SK-N-SH treated with all-trans-retinoic acid at 6 μM for 48 hours (cell line): ENCODE measurements around the gene CZIB.
A peak's percentile ranks its signal among the peaks of the same experiment; 100 is the strongest.

Experiments
- ATAC-seq: fragments of 200-7000 bp; cut with Tn5 transposase; 3 replicates; pipeline ENCODE4 v1.9.1; 2020; ENCODE audit warnings: mild to moderate bottlenecking, moderate library complexity
- ARNTL ChIP-seq: fragments of 450-650 bp; formaldehyde crosslinking; IDR thresholded peaks from 2 replicates; pipeline ENCODE4 v1.5.0; 2020; ENCODE audit warnings: low read depth, mild to moderate bottlenecking, moderate library complexity, borderline replicate concordance
- BACH2 ChIP-seq: fragments of 250-450 bp; sonication (Bioruptor Pico); IDR thresholded peaks from 2 replicates; pipeline ENCODE4 v1.9.0; 2021; ENCODE audit warnings: mild to moderate bottlenecking, borderline replicate concordance
- CSDC2 ChIP-seq: fragments of 250-450 bp; sonication (Bioruptor Pico); IDR thresholded peaks from 2 replicates; pipeline ENCODE4 v1.5.0; 2020; ENCODE audit warnings: mild to moderate bottlenecking, moderate library complexity
- ESRRG ChIP-seq: fragments of 250-450 bp; sonication (Bioruptor Pico); IDR thresholded peaks from 2 replicates; pipeline ENCODE4 v1.6.1; 2021; ENCODE audit warnings: mild to moderate bottlenecking
- GLIS3 ChIP-seq: fragments of 250-450 bp; sonication (Bioruptor Pico); IDR thresholded peaks from 2 replicates; pipeline ENCODE4 v1.5.0; 2020; ENCODE audit warnings: mild to moderate bottlenecking, moderate library complexity
- ISL1 ChIP-seq: fragments of 250-450 bp; sonication (Bioruptor Pico); IDR thresholded peaks from 2 replicates; pipeline ENCODE4 v2.1.2; 2022; ENCODE audit warnings: mild to moderate bottlenecking, moderate library complexity
- OSR1 ChIP-seq: fragments of 250-450 bp; sonication (Bioruptor Pico); IDR thresholded peaks from 2 replicates; pipeline ENCODE4 v1.8.0; 2022; ENCODE audit warnings: moderate library complexity, mild to moderate bottlenecking, inconsistent platforms
- PPARA ChIP-seq: fragments of 250-450 bp; sonication (Bioruptor Pico); IDR thresholded peaks from 2 replicates; pipeline ENCODE4 v1.5.0; 2020; ENCODE audit warnings: mild to moderate bottlenecking, borderline replicate concordance
- RARB ChIP-seq: fragments of 250-450 bp; sonication (Bioruptor Pico); IDR thresholded peaks from 2 replicates; pipeline ENCODE4 v1.8.0; 2021; ENCODE audit warnings: mild to moderate bottlenecking, moderate library complexity
- TCF4 ChIP-seq: fragments of 250-450 bp; sonication (Bioruptor Pico); IDR thresholded peaks from 2 replicates; pipeline ENCODE4 v1.8.0; 2021; ENCODE audit warnings: mild to moderate bottlenecking, moderate library complexity, borderline replicate concordance
- TOX ChIP-seq: fragments of 250-450 bp; sonication (Bioruptor Pico); IDR thresholded peaks from 2 replicates; pipeline ENCODE4 v1.8.0; 2021; ENCODE audit warnings: mild to moderate bottlenecking, moderate library complexity, borderline replicate concordance
- ZC3H10 ChIP-seq: fragments of 250-450 bp; sonication (Bioruptor Pico); IDR thresholded peaks from 2 replicates; pipeline ENCODE4 v1.5.1; 2021; ENCODE audit warnings: mild to moderate bottlenecking, moderate library complexity
- ZFP30 ChIP-seq: fragments of 450-650 bp; formaldehyde crosslinking; IDR thresholded peaks from 2 replicates; pipeline ENCODE4 v1.5.0; 2022; ENCODE audit warnings: mild to moderate bottlenecking, moderate library complexity
- ZNF70 ChIP-seq: fragments of 450-650 bp; formaldehyde crosslinking; IDR thresholded peaks from 2 replicates; pipeline ENCODE4 v1.5.0; 2020; ENCODE audit warnings: mild to moderate bottlenecking, moderate library complexity
- TF ChIP-seq, protein P1 (sequence below): fragments of 250-450 bp; sonication (Bioruptor Pico); IDR thresholded peaks from 2 replicates; pipeline ENCODE4 v1.5.0; 2020; ENCODE audit warnings: mild to moderate bottlenecking, moderate library complexity
- TF ChIP-seq, protein P2 (sequence below): fragments of 250-450 bp; sonication (Bioruptor Pico); IDR thresholded peaks from 2 replicates; pipeline ENCODE4 v1.8.0; 2020; ENCODE audit warnings: mild to moderate bottlenecking, moderate library complexity, borderline replicate concordance
- TF ChIP-seq, protein P3 (sequence below): fragments of 250-450 bp; sonication (Bioruptor Pico); IDR thresholded peaks from 2 replicates; pipeline ENCODE4 v1.5.1; 2021; ENCODE audit warnings: mild to moderate bottlenecking, moderate library complexity
- TF ChIP-seq, protein P4 (sequence below): fragments of 250-450 bp; sonication (Bioruptor Pico); IDR thresholded peaks from 2 replicates; pipeline ENCODE4 v1.8.0; 2021; ENCODE audit warnings: low read depth, mild to moderate bottlenecking, moderate library complexity, borderline replicate concordance
- TF ChIP-seq, protein P5 (sequence below): fragments of 250-450 bp; sonication (Bioruptor Pico); IDR thresholded peaks from 2 replicates; pipeline ENCODE4 v1.5.1; 2020; ENCODE audit warnings: low read depth, mild to moderate bottlenecking, moderate library complexity

The CZIB gene

DNA sequence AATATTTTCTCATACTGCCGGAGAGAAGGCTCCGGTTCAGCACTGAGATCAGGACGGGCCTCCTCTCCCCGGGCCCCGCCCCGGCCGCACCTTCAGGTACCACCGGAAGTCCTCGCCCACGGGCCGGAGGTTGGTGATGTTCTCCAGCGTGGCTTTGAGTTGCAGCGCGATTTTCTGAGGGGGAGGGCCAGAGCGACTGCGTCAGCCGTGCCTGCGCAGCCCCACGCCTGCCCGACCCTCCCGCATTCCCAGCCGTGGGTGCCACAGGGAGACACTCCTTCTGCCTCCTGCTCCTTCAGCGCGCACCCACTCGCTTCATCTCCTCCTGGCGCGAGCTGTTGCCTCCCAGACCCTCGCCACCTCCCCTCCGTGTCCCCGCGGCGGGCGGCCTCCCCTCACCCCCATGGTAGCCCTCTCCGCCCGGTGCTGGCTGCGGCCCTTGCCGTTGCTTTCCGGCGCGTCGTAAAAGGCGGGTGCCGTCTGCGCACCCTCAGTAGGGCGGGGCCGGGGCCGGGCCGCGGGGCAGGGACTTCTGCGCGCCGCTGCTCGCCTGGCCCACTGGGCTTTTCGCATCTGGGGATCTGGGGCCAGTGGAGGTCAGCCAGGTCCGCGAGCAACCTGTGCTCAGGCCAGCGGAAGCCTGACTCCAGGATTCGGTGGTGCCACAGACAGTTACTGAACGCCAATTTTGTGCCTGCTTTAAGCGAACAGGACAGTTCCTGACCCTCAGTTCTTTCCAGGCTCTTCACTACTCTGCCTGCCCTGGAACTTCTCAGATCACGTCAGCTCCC is at the start of gene CZIB:
Gene CZIB, minus strand, starts transcription at position 464 of the 791 bp plus-strand sequence. Its CDS starts 59 bp downstream, at position 405.
- peak; percentile 95 for ATAC-seq
- no peak for TF ChIP-seq ISL1
- TF ChIP-seq GLIS3, result peak; percentile 35; the same call in 1 of the 2 replicates
- no peak for TF ChIP-seq OSR1 (CRISPR knock-in tag)
- TF ChIP-seq TCF4 (CRISPR knock-in tag), result no peak
- TF ChIP-seq TOX (CRISPR knock-in tag), result no peak
- TF ChIP-seq ZC3H10 (CRISPR knock-in tag), result 0 out of 2 replicates have a peak, but pooled peaks have one; percentile 16
- no peak for TF ChIP-seq ESRRG (CRISPR knock-in tag)
- TF ChIP-seq, protein P1, sequence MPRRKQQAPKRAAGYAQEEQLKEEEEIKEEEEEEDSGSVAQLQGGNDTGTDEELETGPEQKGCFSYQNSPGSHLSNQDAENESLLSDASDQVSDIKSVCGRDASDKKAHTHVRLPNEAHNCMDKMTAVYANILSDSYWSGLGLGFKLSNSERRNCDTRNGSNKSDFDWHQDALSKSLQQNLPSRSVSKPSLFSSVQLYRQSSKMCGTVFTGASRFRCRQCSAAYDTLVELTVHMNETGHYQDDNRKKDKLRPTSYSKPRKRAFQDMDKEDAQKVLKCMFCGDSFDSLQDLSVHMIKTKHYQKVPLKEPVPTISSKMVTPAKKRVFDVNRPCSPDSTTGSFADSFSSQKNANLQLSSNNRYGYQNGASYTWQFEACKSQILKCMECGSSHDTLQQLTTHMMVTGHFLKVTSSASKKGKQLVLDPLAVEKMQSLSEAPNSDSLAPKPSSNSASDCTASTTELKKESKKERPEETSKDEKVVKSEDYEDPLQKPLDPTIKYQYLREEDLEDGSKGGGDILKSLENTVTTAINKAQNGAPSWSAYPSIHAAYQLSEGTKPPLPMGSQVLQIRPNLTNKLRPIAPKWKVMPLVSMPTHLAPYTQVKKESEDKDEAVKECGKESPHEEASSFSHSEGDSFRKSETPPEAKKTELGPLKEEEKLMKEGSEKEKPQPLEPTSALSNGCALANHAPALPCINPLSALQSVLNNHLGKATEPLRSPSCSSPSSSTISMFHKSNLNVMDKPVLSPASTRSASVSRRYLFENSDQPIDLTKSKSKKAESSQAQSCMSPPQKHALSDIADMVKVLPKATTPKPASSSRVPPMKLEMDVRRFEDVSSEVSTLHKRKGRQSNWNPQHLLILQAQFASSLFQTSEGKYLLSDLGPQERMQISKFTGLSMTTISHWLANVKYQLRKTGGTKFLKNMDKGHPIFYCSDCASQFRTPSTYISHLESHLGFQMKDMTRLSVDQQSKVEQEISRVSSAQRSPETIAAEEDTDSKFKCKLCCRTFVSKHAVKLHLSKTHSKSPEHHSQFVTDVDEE (CRISPR knock-in tag), result no peak
- no peak for TF ChIP-seq BACH2
- TF ChIP-seq, protein P2, sequence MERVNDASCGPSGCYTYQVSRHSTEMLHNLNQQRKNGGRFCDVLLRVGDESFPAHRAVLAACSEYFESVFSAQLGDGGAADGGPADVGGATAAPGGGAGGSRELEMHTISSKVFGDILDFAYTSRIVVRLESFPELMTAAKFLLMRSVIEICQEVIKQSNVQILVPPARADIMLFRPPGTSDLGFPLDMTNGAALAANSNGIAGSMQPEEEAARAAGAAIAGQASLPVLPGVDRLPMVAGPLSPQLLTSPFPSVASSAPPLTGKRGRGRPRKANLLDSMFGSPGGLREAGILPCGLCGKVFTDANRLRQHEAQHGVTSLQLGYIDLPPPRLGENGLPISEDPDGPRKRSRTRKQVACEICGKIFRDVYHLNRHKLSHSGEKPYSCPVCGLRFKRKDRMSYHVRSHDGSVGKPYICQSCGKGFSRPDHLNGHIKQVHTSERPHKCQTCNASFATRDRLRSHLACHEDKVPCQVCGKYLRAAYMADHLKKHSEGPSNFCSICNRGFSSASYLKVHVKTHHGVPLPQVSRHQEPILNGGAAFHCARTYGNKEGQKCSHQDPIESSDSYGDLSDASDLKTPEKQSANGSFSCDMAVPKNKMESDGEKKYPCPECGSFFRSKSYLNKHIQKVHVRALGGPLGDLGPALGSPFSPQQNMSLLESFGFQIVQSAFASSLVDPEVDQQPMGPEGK (CRISPR knock-in tag), result peak; percentile 80; the same call in 1 of the 2 replicates

DNA sequence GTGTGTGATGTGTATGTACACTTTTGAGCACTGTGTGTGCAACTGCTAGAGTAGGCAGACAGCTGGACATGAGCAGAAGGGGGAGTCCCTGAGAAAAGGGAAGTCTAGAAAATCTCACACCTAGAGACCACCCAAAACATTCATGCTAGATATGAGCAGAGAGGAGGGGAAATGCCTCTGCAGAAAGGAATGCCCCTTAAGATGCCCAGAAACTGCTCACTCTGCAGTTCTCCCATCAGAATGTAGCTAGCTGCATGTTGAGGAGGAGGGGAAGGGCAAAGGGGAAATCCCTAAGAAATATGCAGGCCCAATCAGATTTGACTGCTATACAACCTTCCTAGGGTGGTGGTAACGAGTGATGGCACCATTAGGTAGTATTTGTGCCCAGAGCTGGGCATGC is 49.7 kb upstream of the CZIB start:
- TF ChIP-seq, protein P3, sequence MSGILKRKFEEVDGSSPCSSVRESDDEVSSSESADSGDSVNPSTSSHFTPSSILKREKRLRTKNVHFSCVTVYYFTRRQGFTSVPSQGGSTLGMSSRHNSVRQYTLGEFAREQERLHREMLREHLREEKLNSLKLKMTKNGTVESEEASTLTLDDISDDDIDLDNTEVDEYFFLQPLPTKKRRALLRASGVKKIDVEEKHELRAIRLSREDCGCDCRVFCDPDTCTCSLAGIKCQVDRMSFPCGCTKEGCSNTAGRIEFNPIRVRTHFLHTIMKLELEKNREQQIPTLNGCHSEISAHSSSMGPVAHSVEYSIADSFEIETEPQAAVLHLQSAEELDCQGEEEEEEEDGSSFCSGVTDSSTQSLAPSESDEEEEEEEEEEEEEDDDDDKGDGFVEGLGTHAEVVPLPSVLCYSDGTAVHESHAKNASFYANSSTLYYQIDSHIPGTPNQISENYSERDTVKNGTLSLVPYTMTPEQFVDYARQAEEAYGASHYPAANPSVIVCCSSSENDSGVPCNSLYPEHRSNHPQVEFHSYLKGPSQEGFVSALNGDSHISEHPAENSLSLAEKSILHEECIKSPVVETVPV (CRISPR knock-in tag), result no peak
- TF ChIP-seq, protein P4, sequence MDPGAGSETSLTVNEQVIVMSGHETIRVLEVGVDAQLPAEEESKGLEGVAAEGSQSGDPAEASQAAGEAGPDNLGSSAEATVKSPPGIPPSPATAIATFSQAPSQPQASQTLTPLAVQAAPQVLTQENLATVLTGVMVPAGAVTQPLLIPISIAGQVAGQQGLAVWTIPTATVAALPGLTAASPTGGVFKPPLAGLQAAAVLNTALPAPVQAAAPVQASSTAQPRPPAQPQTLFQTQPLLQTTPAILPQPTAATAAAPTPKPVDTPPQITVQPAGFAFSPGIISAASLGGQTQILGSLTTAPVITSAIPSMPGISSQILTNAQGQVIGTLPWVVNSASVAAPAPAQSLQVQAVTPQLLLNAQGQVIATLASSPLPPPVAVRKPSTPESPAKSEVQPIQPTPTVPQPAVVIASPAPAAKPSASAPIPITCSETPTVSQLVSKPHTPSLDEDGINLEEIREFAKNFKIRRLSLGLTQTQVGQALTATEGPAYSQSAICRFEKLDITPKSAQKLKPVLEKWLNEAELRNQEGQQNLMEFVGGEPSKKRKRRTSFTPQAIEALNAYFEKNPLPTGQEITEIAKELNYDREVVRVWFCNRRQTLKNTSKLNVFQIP (CRISPR knock-in tag), result no peak
- no peak for TF ChIP-seq ARNTL (CRISPR knock-in tag)
- TF ChIP-seq, protein P1 (CRISPR knock-in tag), result no peak
- no peak for TF ChIP-seq ZFP30 (CRISPR knock-in tag)
- TF ChIP-seq ZNF70 (CRISPR knock-in tag), result no peak
- TF ChIP-seq PPARA (CRISPR knock-in tag), result no peak
- TF ChIP-seq, protein P5, sequence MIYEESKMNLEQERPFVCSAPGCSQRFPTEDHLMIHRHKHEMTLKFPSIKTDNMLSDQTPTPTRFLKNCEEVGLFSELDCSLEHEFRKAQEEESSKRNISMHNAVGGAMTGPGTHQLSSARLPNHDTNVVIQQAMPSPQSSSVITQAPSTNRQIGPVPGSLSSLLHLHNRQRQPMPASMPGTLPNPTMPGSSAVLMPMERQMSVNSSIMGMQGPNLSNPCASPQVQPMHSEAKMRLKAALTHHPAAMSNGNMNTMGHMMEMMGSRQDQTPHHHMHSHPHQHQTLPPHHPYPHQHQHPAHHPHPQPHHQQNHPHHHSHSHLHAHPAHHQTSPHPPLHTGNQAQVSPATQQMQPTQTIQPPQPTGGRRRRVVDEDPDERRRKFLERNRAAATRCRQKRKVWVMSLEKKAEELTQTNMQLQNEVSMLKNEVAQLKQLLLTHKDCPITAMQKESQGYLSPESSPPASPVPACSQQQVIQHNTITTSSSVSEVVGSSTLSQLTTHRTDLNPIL (CRISPR knock-in tag), result no peak
- TF ChIP-seq ZC3H10 (CRISPR knock-in tag), result no peak
- no peak for TF ChIP-seq CSDC2
- no peak for TF ChIP-seq TOX (CRISPR knock-in tag)
- no peak for TF ChIP-seq RARB (CRISPR knock-in tag)
- TF ChIP-seq, protein P2 (CRISPR knock-in tag), result no peak
- no peak for TF ChIP-seq BACH2
- TF ChIP-seq TCF4 (CRISPR knock-in tag), result no peak
- ATAC-seq, result no peak
